ENCODE data around the gene MBOAT7. TPM values are rescaled to one million over a fixed set of nuclear protein-coding genes. Genes with fewer than 3 reads are reported as not detected.

MBOAT7 gene
- total RNA-seq, 2 donors from 2014 or later = 144 to 152 TPM

- intact Hi-C loops (cut with DNase I, micrococcal nuclease) = no loop called here
- ATAC-seq = no peak
- no peak for DNase-seq
Measured at GRCh38 chr19:54129617-54129996, 59.8 kb downstream of the MBOAT7 start.

- ATAC-seq = no peak
- intact Hi-C loops (cut with DNase I, micrococcal nuclease) = no loop called here
- DNase-seq = no peak
Measured at GRCh38 chr19:54128796-54129616, 60.4 kb downstream of the MBOAT7 start.

- no peak for ATAC-seq
- intact Hi-C loops (cut with DNase I, micrococcal nuclease) = no loop called here
- no peak for DNase-seq
Measured at GRCh38 chr19:54128441-54128725, 61.0 kb downstream of the MBOAT7 start.

- ATAC-seq = no peak
Measured at GRCh38 chr19:54127688-54128440, 61.5 kb downstream of the MBOAT7 start.

GRCh38 chr19:54125713-54126112, 63.7 kb downstream of the MBOAT7 start:
- DNase-seq = no peak
- intact Hi-C loops (cut with DNase I, micrococcal nuclease) = no loop called here
- ATAC-seq = no peak

More at GRCh38 chr19:54127688-54128440, 61.5 kb downstream of the MBOAT7 start:
- intact Hi-C loops (cut with DNase I, micrococcal nuclease) = no loop called here
- no peak for DNase-seq

- ATAC-seq = no peak
- DNase-seq = no peak
- intact Hi-C loops (cut with DNase I, micrococcal nuclease) = no loop called here
Measured at GRCh38 chr19:54124393-54124792, 65.0 kb downstream of the MBOAT7 start.

- DNase-seq (no peak), ATAC-seq (no peak)
- intact Hi-C loops (cut with DNase I, micrococcal nuclease) = no loop called here
Measured at GRCh38 chr19:54123682-54124081, 65.7 kb downstream of the MBOAT7 start.

Other genes starting within 250 kb of the MBOAT7 start
- under 1 TPM in 1 of 2 donors, not detected in 1; 0.03 TPM for gene CACNG8, start 226.6 kb downstream of the MBOAT7 start, total RNA-seq
- gene CACNG6, start 197.9 kb downstream of the MBOAT7 start, total RNA-seq = not detected
- not detected for gene VSTM1, start 125.7 kb downstream of the MBOAT7 start, total RNA-seq
- not detected for gene TARM1, start 108.2 kb downstream of the MBOAT7 start, total RNA-seq
- gene OSCAR, start 88.8 kb downstream of the MBOAT7 start, total RNA-seq = under 1 TPM; 0.67 to 0.98 TPM
- gene NDUFA3, start 86.7 kb downstream of the MBOAT7 start, total RNA-seq = 100 to 1,000 TPM; 146 to 147 TPM
- gene TFPT, start 73.9 kb downstream of the MBOAT7 start, total RNA-seq = 10 to 100 TPM; 12.4 to 12.7 TPM
- 10 to 100 TPM; 37.4 to 38.6 TPM for gene PRPF31, start 73.8 kb downstream of the MBOAT7 start, total RNA-seq
- 10 to 100 TPM; 32.9 to 42.2 TPM for gene CNOT3, start 51.8 kb downstream of the MBOAT7 start, total RNA-seq
- gene LENG1, start 29.9 kb downstream of the MBOAT7 start, total RNA-seq = 1 to 10 TPM; 5.3 to 7.3 TPM
- gene TMC4, start 16.4 kb downstream of the MBOAT7 start, total RNA-seq = 100 to 1,000 TPM; 209 to 217 TPM
- gene TSEN34, start 1.7 kb upstream of the MBOAT7 start, total RNA-seq = 10 to 100 TPM; 38.9 to 41.6 TPM
- gene RPS9, start 11.3 kb upstream of the MBOAT7 start, total RNA-seq = 1,000 to 10,000 TPM in 1 of 2 donors, 100 to 1,000 TPM in 1; 962 to 1,034 TPM
- gene LILRB3, start 33.4 kb upstream of the MBOAT7 start, total RNA-seq = 1 to 10 TPM; 2.0 to 3.5 TPM
- 1 to 10 TPM in 1 of 2 donors, under 1 TPM in 1; 0.55 to 1.1 TPM for gene LILRA6, start 53.2 kb upstream of the MBOAT7 start, total RNA-seq
- 10 to 100 TPM in 1 of 2 donors, 1 to 10 TPM in 1; 4.8 to 10.9 TPM for gene LILRB5, start 67.7 kb upstream of the MBOAT7 start, total RNA-seq
- gene LILRB2, start 91.5 kb upstream of the MBOAT7 start, total RNA-seq = 1 to 10 TPM in 1 of 2 donors, under 1 TPM in 1; 0.98 to 3.2 TPM
- 1 to 10 TPM in 1 of 2 donors, under 1 TPM in 1; 0.82 to 2.2 TPM for gene LILRA5, start 123.6 kb upstream of the MBOAT7 start, total RNA-seq
- gene LILRA4, start 149.6 kb upstream of the MBOAT7 start, total RNA-seq = not detected
- 10 to 100 TPM in 1 of 2 donors, 1 to 10 TPM in 1; 3.8 to 13.2 TPM for gene LAIR1, start 175.4 kb upstream of the MBOAT7 start, total RNA-seq
- 1 to 10 TPM in 1 of 2 donors, not detected in 1; 1.1 TPM for gene TTYH1, start 225.9 kb upstream of the MBOAT7 start, total RNA-seq